Testis (tissue), 2 donors: ENCODE measurements around the gene XRCC4.

ENCODE experiments used
- POLR2A ChIP-seq: fragments of 450-650 bp; IDR thresholded peaks from one replicate; pipeline ENCODE4 v1.6.1; 2017; ENCODE audit warnings: antibody characterized with exemption, mild to moderate bottlenecking, moderate library complexity
- TF ChIP-seq, protein P1 (sequence below), 3 experiments: fragments of 450-650 bp in 2 of 3; fragments of 200-600 bp in 1 of 3; sonication (generic) in 1 of 3; IDR thresholded peaks; one replicate each; pipeline ENCODE4 v1.5.1; 2016 to 2019; ENCODE audit warnings: antibody characterized with exemption in 3 of 3, mild to moderate bottlenecking in 2 of 3, moderate library complexity in 1 of 3

GRCh38 chr5:83048277-83048676 is 29.1 kb upstream of the XRCC4 start:
- TF ChIP-seq, protein P1, sequence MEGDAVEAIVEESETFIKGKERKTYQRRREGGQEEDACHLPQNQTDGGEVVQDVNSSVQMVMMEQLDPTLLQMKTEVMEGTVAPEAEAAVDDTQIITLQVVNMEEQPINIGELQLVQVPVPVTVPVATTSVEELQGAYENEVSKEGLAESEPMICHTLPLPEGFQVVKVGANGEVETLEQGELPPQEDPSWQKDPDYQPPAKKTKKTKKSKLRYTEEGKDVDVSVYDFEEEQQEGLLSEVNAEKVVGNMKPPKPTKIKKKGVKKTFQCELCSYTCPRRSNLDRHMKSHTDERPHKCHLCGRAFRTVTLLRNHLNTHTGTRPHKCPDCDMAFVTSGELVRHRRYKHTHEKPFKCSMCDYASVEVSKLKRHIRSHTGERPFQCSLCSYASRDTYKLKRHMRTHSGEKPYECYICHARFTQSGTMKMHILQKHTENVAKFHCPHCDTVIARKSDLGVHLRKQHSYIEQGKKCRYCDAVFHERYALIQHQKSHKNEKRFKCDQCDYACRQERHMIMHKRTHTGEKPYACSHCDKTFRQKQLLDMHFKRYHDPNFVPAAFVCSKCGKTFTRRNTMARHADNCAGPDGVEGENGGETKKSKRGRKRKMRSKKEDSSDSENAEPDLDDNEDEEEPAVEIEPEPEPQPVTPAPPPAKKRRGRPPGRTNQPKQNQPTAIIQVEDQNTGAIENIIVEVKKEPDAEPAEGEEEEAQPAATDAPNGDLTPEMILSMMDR (IDR thresholded peaks at IDR 0.05), result no peak
- no peak for TF ChIP-seq POLR2A
